ENCODE results near the gene ARMC2.
"Not testable (repeated sequence)": the region's sequence is repeated elsewhere in the genome, so short reads cannot be mapped to it uniquely, and the experiment has no call there.

ARMC2 gene

GRCh38 chr6:108848116-108848868, at the start of gene ARMC2:
TSS of gene ARMC2 (plus strand) at chr6:108848422. CDS start at chr6:108854268, 5,846 bp downstream.
- DNase-seq = peak; percentile 71 to 90

- DNase-seq = no peak
Observed at GRCh38 chr6:108798670-108799353, 49.4 kb upstream of the ARMC2 start.

- no peak for DNase-seq
Observed at GRCh38 chr6:108799354-108799717, 48.9 kb upstream of the ARMC2 start.

- no peak for DNase-seq
Observed at GRCh38 chr6:108799791-108800190, 48.4 kb upstream of the ARMC2 start.

GRCh38 chr6:108800427-108800864, 47.8 kb upstream of the ARMC2 start:
- no peak for DNase-seq

- DNase-seq = no peak
Observed at GRCh38 chr6:108801366-108801765, 46.9 kb upstream of the ARMC2 start.

GRCh38 chr6:108803982-108804490, 44.2 kb upstream of the ARMC2 start:
- no peak for DNase-seq

- peak in 1 of 2 experiments; percentile 20 for DNase-seq
Observed at GRCh38 chr6:108804956-108805355, 43.3 kb upstream of the ARMC2 start.

- DNase-seq = no peak
Observed at GRCh38 chr6:108805611-108806167, 42.5 kb upstream of the ARMC2 start.

- DNase-seq = no peak
Observed at GRCh38 chr6:108806171-108806570, 42.1 kb upstream of the ARMC2 start.

GRCh38 chr6:108806665-108807064, 41.6 kb upstream of the ARMC2 start:
- no peak for DNase-seq

- DNase-seq = no peak
Observed at GRCh38 chr6:108807928-108808327, 40.3 kb upstream of the ARMC2 start.

GRCh38 chr6:108809211-108809610, 39.0 kb upstream of the ARMC2 start:
- DNase-seq = no peak

GRCh38 chr6:108810057-108810643, 38.1 kb upstream of the ARMC2 start:
- no peak for DNase-seq

- no peak for DNase-seq
Observed at GRCh38 chr6:108811490-108811889, 36.7 kb upstream of the ARMC2 start.

- not testable (repeated sequence) for DNase-seq
Observed at GRCh38 chr6:108813218-108813617, 35.0 kb upstream of the ARMC2 start.

GRCh38 chr6:108817276-108817675, 30.9 kb upstream of the ARMC2 start:
- not testable (repeated sequence) for DNase-seq

- DNase-seq = no peak
Observed at GRCh38 chr6:108820006-108820405, 28.2 kb upstream of the ARMC2 start.

GRCh38 chr6:108822401-108822800, 25.8 kb upstream of the ARMC2 start:
- DNase-seq = no peak

GRCh38 chr6:108825326-108825725, 22.9 kb upstream of the ARMC2 start:
- no peak for DNase-seq

GRCh38 chr6:108831104-108831503, 17.1 kb upstream of the ARMC2 start:
- peak in 1 of 2 experiments; percentile 47 for DNase-seq

- no peak for DNase-seq
Observed at GRCh38 chr6:108832738-108833137, 15.5 kb upstream of the ARMC2 start.

GRCh38 chr6:108835218-108835850, 12.9 kb upstream of the ARMC2 start:
- DNase-seq = peak; percentile 58 to 71

Measured in NCI-H446 (cell line).